ENCODE results near the gene ZBTB16. TPM values are rescaled to one million over a fixed set of nuclear protein-coding genes. Genes with fewer than 3 reads are reported as not detected.

Gene ZBTB16
- total and polyA plus RNA-seq, 2 of the 4 experiments (the other 2 are of a cell fraction): not detected

DNA sequence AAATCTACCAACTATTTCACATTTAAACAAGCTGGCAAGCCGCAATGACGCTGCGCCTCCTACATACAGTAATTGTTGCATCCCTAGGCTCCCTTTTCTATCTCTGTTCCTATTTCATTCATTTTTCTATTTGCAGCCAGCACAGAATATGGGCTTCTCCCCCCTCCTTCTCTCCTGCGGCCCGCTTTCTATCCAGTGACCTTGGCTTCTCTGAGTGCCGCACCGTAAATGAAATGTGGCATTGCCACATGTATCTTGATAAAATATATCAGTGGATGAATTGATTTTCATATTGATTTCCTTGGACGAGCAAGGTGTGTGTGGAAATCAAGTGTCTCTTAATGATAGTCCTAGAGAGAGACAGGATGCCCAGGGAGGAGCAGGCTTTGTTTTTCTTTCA lies 70.2 kb downstream of the ZBTB16 start:
- Histone ChIP-seq H3K36me3 (ENCODE audit: control insufficient read depth, insufficient read depth, low read length) (no peaks in the 10 kb centered on the region), H4K20me1 (ENCODE audit: insufficient read depth, low read length) (no peaks in the 10 kb centered on the region), H3K27me3 (ENCODE audit: control insufficient read depth, insufficient read depth, low read length) (peaks cover 5% of the 10 kb centered on the region), H3K14ac (replicated peaks; ENCODE audit: low read depth, low read length) (no peak overlapping the region), H3K4me1 (ENCODE audit: control insufficient read depth, insufficient read depth, low read length) (no peaks in the 10 kb centered on the region), H3K79me1 (ENCODE audit: low read depth in 1 of 2, low read length in 2 of 2) (no peaks in the 10 kb centered on the region), H3K9me1 (ENCODE audit: insufficient read depth, low read length) (no peaks in the 10 kb centered on the region), H2AK9ac (replicated peaks; ENCODE audit: low read depth, low read length, poor library complexity) (no peak overlapping the region), H3K18ac (ENCODE audit: low read depth, low read length) (no peak overlapping the region), H2AFZ (replicated peaks; ENCODE audit: low read length, poor library complexity) (no peak overlapping the region), H3K4me3 (ENCODE audit: insufficient read depth, low read depth, low read length) (no peak overlapping the region), H3K27ac (ENCODE audit: insufficient read depth, low read length) (no peak overlapping the region), H2BK5ac (ENCODE audit: low read depth, low read length, poor library complexity, severe bottlenecking) (no peak overlapping the region), H3K9ac (ENCODE audit: low read depth, low read length) (no peak overlapping the region), H2BK15ac (ENCODE audit: low read depth, low read length) (no peak overlapping the region), H4K91ac (ENCODE audit: insufficient read depth, low read depth, low read length) (no peak overlapping the region), H3K9me3 (ENCODE audit: control insufficient read depth, insufficient read depth, low read length) (no peaks in the 10 kb centered on the region), H4K8ac (ENCODE audit: low read depth in 2 of 2, low read length in 2 of 2) (no peak overlapping the region), H2AK5ac (ENCODE audit: low read depth, low read length) (no peak overlapping the region), H2BK120ac (ENCODE audit: low read depth, low read length) (no peak overlapping the region), H3K56ac (ENCODE audit: extremely low read depth, insufficient read depth, low read length) (no peak overlapping the region), H2BK20ac (ENCODE audit: low read depth, low read length) (no peak overlapping the region), H3K4ac (ENCODE audit: low read depth, low read length) (no peak overlapping the region), H4K5ac (ENCODE audit: low read depth, low read length) (no peak overlapping the region), H3K23ac (ENCODE audit: low read depth, low read length) (no peak overlapping the region), H3K4me2 (ENCODE audit: low read depth, low read length) (no peak overlapping the region)
- in situ Hi-C loops (cut with MboI; ENCODE audit: low sequenced_read_pairs) (no loop called here), dilution Hi-C loops (cut with HindIII; ENCODE audit: low sequenced_read_pairs, unreplicated experiment) (no loop called here), intact Hi-C loops (cut with micrococcal nuclease) (no loop called here)
- ChIA-PET POLR2A (ENCODE audit: unreplicated experiment) (no interaction called here), CTCF (no interaction called here)
- no TSS peak for BruUV-seq (replicated peaks)
- no peak for TF ChIP-seq NFE2L2 (IDR thresholded peaks at IDR 0.05; ENCODE audit: low read depth, low read length)
- DNase-seq (no peak), ATAC-seq (ENCODE audit: low read depth) (no peak)
- 25% methylated on average over 1 of the region's 8 CpGs; no CpG with 5 or more reads in 1 of the 2 experiments for WGBS, 2 experiments (ENCODE audit: extremely low coverage in 2 of 2, insufficient read length in 1 of 2)

Measured in IMR-90 (cell line).